ENCODE measurements around the gene SELPLG.
A peak's percentile ranks its signal among the peaks of the same experiment; 100 is the strongest.
"Not testable (repeated sequence)": the region's sequence is repeated elsewhere in the genome, so short reads cannot be mapped to it uniquely, and the experiment has no call there.

The SELPLG gene

DNA sequence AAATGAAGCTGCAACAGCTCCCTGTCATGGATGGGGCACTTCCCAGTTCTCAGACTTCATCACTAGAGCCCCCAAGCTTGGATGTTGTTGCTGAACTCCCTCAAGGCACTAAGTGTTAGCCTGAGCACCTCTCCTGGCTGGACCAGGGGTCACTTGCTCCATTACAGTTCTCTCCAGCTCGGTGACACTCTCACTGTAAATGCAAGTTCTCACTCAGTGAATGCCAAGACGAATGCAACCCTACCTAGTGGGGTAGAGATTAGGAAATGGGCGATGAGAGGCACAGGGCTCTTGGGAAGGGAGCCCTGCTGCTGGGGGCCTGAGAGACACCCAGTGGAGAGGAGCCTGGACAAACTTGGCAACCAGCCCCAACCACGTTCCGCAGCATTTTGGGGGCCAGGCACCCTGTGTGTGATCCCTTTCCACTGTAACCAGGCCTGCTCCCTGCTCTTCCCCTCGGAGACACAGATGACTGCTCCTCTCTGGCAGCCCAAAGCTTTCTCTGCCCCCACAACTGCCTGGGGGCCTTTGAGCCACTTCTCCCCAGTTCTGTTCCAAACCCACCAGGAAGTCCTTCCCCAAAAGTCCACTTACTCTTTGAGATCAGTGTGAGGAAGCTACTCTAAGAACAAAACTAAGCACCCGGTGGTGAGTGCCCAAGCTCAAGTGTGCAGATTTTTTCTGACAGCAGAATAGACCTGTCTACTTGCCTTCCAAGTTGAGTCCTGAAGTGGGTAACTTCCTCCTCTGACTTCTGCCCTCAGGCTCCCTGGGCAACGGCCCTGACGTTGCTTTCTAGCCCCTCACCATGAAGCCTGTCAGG lies 8.0 kb upstream of the SELPLG start:
- FAIRE-seq: no peak
- DNase-seq (ENCODE audit: extremely low spot score, insufficient read length, low read depth): no peak

DNA sequence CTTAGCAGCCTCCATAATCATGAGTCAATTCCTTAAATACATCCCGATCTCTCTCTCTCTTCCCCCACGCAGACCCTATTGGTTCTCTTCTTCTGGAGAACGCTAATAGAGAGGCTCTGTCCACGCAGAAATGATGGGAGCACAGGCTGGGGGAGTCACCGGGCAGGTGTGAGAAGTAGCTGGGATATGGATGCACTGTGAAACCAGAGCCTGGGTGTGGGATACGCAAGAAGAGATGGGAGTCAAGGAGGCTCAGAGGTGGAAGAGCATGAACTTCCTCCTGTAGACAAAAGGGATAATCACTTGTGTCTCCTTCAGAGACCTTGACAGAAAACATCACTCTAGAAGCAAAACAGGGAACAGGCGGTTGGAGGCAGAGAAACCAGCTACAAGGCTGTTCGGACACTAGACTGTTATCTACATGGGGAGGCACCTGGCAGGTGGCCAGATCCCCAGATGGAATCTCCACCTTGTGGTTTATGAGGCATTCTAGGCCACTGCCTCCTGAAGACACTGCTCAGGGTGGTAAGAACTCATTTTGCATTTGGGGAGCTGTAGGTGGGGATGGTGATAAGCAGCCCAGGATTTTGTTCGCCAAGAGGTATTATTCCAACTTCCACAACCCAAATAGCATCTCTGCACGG lies 7.2 kb upstream of the SELPLG start:
- DNase-seq (ENCODE audit: extremely low spot score, insufficient read length, low read depth): no peak
- no peak for FAIRE-seq

- FAIRE-seq (no peak), DNase-seq (ENCODE audit: extremely low spot score, insufficient read length, low read depth) (no peak)
Measured at GRCh38 chr12:108638997-108639822, 5.5 kb upstream of the SELPLG start.

- FAIRE-seq (no peak), DNase-seq (ENCODE audit: extremely low spot score, insufficient read length, low read depth) (no peak)
Measured at GRCh38 chr12:108638141-108638827, 4.6 kb upstream of the SELPLG start.

DNA sequence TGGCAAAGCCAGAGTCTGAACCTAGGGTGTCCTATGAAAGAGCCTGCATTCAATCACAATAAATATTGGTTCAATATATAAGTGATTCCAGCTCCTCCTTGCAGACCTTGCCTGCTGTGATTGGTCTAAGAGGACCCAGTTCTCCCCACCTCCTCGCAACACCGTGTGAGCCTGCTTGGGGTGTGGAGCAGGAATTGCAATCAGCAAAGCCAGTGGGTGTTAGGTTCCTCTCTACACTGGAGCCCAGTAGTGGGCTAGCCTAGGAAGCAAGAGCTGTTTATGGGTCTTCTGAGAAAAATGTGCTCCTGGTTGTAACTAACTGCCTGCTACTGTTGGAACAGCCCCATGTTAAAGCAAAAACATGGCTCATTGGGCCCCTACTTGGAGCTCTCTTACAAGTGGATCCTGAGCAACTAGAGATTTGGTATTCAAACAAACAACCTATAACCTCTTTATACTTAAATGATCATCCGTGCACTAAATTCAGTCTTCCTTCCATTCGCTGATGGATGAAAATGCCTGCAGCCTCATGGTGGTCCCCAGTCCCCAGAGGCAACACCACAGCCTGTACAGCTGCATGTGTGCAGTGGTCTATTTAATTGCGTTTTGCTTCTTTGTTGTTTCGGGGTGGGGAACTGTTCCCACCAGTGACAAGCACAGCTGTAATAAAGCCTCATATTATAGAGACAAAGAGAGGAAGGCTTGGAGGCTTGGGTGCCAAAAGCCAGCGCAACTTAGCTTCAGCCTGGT lies 3.7 kb upstream of the SELPLG start:
- FAIRE-seq (no peak), DNase-seq (ENCODE audit: extremely low spot score, insufficient read length, low read depth) (no peak)

- DNase-seq (ENCODE audit: extremely low spot score, insufficient read length, low read depth): no peak
- FAIRE-seq: peak; percentile 55
Measured at GRCh38 chr12:108635997-108636808, 2.5 kb upstream of the SELPLG start.

- peak; percentile 56 for DNase-seq (ENCODE audit: extremely low spot score, insufficient read length, low read depth)
- peak; percentile 95 for FAIRE-seq
Measured at GRCh38 chr12:108635201-108635996, 1.7 kb upstream of the SELPLG start.

GRCh38 chr12:108634341-108634751 lies 652 bp upstream of the SELPLG start:
- no peak for FAIRE-seq
- no peak for DNase-seq (ENCODE audit: extremely low spot score, insufficient read length, low read depth)

DNA sequence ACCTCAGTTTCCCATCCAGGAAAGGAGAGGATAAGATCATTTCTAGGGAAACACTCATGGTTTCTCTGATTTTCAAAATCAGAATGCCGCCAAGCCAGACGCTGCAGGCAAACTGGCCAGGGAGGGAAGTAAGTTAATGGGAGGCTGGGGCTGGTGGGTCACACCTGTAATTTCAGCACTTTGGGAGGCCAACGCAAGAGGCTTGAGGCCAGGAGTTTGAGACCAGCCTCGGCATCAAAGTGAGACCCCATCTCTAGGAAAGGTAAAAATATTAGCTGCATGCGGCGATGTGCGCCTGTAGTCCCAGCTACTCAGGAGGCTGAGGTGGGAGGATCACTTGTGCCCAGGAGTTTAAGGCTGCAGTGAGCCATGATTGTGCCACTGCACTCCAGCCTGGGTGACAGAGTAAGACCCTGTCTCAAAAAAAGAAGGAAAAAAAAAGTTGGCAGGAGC lies 587 bp downstream of the SELPLG start:
- no peak for DNase-seq (ENCODE audit: extremely low spot score, insufficient read length, low read depth)
- no peak for FAIRE-seq

GRCh38 chr12:108631261-108631660 lies 2.4 kb downstream of the SELPLG start:
- not testable (repeated sequence) for DNase-seq (ENCODE audit: extremely low spot score, insufficient read length, low read depth); FAIRE-seq

DNA sequence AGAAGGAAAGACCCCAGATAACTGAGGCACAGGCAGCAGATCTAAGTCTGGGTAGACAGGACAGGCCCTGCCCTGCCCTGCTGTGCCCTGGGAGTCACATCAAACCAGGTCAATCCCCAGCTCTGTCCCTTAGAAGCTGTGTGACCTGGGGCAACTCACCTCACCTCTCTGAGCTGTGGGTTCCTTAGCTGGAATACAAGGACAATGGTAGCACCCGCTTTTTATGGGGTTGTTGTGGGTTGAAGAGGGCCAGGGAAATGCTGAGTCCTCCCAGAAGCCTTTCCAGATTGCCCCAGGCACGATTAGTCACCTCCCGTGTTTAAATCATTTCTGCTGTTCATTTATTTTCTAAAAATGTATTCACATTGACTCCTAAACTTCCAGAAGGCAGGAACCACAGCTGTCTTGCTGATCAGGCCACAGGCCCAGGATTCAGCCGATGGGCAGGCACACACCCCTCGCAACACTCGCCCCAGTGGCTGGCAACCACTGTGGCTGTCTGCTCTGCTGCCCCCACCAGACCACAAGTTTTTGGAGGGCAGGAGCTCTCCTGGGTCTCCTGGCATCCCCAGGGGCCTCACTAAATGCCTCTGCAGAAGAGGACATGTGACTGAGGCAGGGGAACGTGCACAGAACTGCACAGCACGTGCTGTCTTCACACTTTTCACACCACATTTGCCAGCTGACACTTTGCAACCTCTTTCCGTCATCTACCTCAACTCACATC lies 3.0 kb downstream of the SELPLG start:
- DNase-seq (ENCODE audit: extremely low spot score, insufficient read length, low read depth): no peak
- no peak for FAIRE-seq

- FAIRE-seq (no peak), DNase-seq (ENCODE audit: extremely low spot score, insufficient read length, low read depth) (no peak)
Measured at GRCh38 chr12:108629824-108630476, 3.7 kb downstream of the SELPLG start.

GRCh38 chr12:108629151-108629550 lies 4.5 kb downstream of the SELPLG start:
- no peak for FAIRE-seq

DNA sequence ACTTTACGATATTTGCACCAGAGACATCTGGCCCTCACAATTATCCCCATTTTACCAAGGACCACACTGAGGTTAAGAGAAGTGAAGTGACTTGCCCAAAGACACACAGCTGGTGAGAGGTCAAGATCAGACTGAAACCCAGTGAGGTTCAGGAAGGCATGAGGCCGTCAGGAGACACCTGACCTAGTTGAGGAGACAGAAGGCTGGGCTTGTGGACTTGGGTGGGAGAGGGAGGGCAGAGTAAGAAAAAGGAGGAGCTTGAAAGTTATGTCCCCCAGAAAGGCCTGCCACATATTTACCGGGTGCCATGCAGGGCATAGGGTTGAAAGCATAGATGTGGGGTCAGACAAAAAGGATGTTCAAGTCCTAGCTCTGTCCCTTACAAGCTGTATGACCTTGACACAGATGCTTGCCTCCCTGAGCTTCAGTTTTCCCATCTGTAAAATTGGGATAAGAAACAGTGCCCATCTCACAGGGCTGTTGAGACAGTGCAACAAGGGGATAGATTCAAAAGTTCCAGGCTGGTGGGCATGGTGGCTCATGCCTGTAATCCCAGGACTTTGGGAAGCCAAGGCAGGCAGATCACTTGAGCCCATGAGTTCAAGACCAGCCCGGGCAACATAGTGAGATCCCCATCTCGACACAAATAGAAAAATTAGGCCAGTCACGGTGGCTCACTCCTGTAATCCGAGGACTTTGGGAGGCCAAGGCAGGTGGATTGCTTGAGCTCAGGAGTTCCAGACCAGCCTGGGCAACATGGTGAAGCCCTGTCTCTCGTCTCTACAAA lies 6.4 kb downstream of the SELPLG start:
- peak; percentile 31 for FAIRE-seq
- DNase-seq (ENCODE audit: extremely low spot score, insufficient read length, low read depth): no peak

More at GRCh38 chr12:108629151-108629550, 4.5 kb downstream of the SELPLG start:
- no peak for DNase-seq (ENCODE audit: extremely low spot score, insufficient read length, low read depth)

- DNase-seq (ENCODE audit: extremely low spot score, insufficient read length, low read depth): no peak
- no peak for FAIRE-seq
Measured at GRCh38 chr12:108625228-108625627, 8.5 kb downstream of the SELPLG start.

DNA sequence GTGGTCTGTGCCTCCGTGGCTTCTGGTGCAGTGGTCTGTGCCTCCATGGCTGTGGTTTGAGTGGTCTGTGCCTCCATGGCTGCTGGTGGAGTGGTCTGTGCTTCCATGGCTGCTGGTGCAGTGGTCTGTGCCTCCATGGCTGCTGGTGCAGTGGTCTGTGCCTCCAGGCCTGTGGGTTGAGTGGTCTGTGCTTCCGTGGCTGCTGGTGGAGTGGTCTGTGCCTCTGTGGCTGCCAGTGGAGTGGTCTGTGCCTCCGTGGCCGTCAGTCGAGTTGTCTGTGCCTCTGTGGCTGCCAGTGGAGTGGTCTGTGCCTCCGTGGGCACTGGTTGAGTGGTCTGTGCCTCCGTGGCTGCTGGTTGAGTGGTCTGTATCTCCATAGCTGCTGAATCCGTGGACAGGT lies 10.1 kb downstream of the SELPLG start:
- DNase-seq (ENCODE audit: extremely low spot score, insufficient read length, low read depth) (no peak), FAIRE-seq (no peak)

Measured in GM18507 (cell line).